Measurements from ENCODE around the gene ACTR8. TPM values are rescaled to one million over a fixed set of nuclear protein-coding genes. Genes with fewer than 3 reads are reported as not detected.

Gene ACTR8
- total RNA-seq, 1 experiment from 2014 or later = 37.1 TPM

GRCh38 chr3:53913401-53913800 is 31.4 kb upstream of the ACTR8 start:
- ChIA-PET CTCF (no interaction called here), POLR2A (no interaction called here)
- Mint-ChIP-seq H3K4me1 (ENCODE audit: insufficient read depth, unreplicated experiment) (no peaks in the 10 kb centered on the region), H3K27ac (ENCODE audit: low read depth, unreplicated experiment) (no peak overlapping the region), H3K9me3 (ENCODE audit: unreplicated experiment) (no peaks in the 10 kb centered on the region), H3K36me3 (ENCODE audit: insufficient read depth, unreplicated experiment) (no peaks in the 10 kb centered on the region), H3K27me3 (ENCODE audit: insufficient read depth, unreplicated experiment) (peaks cover 86% of the 10 kb centered on the region), H3K4me3 (ENCODE audit: unreplicated experiment) (no peak overlapping the region)
- intact Hi-C loops (cut with micrococcal nuclease) = no loop called here
- no peak for DNase-seq (ENCODE audit: unreplicated experiment)
- BruUV-seq (replicated peaks) = no TSS peak
- TF ChIP-seq CTCF (IDR thresholded peaks at IDR 0.05; ENCODE audit: unreplicated experiment) = no peak

- no peak overlapping the region for H3K4me3 Mint-ChIP-seq (ENCODE audit: unreplicated experiment)
- no peak for TF ChIP-seq CTCF (IDR thresholded peaks at IDR 0.05; ENCODE audit: unreplicated experiment)
- POLR2A ChIA-PET = interaction anchor here (0.6 kb wide), 1 partner anchor 17 kb away, joined by 4 read pairs; no protein-coding TSS in a partner anchor
- CTCF ChIA-PET = no interaction called here
- no peak for DNase-seq (ENCODE audit: unreplicated experiment)
- H3K9me3 Mint-ChIP-seq (ENCODE audit: unreplicated experiment) = peaks cover 8% of the 10 kb centered on the region
- H3K27me3 Mint-ChIP-seq (ENCODE audit: insufficient read depth, unreplicated experiment) = peaks cover 37% of the 10 kb centered on the region
- no TSS peak for BruUV-seq (replicated peaks)
- H3K27ac Mint-ChIP-seq (ENCODE audit: low read depth, unreplicated experiment) = no peak overlapping the region
- H3K4me1 Mint-ChIP-seq (ENCODE audit: insufficient read depth, unreplicated experiment) = no peaks in the 10 kb centered on the region
- intact Hi-C loops (cut with micrococcal nuclease) = no loop called here
- no peaks in the 10 kb centered on the region for H3K36me3 Mint-ChIP-seq (ENCODE audit: insufficient read depth, unreplicated experiment)
These were observed 20.8 kb upstream of the ACTR8 start for GRCh38 chr3:53902711-53903110.

- intact Hi-C loops (cut with micrococcal nuclease) = no loop called here
- no peak for TF ChIP-seq CTCF (IDR thresholded peaks at IDR 0.05; ENCODE audit: unreplicated experiment)
- BruUV-seq (replicated peaks) = no TSS peak
- no peaks in the 10 kb centered on the region for H3K36me3 Mint-ChIP-seq (ENCODE audit: insufficient read depth, unreplicated experiment)
- CTCF ChIA-PET = no interaction called here
- H3K27ac Mint-ChIP-seq (ENCODE audit: low read depth, unreplicated experiment) = no peak overlapping the region
- no peaks in the 10 kb centered on the region for H3K4me1 Mint-ChIP-seq (ENCODE audit: insufficient read depth, unreplicated experiment)
- H3K27me3 Mint-ChIP-seq (ENCODE audit: insufficient read depth, unreplicated experiment) = peaks cover 37% of the 10 kb centered on the region
- peaks cover 8% of the 10 kb centered on the region for H3K9me3 Mint-ChIP-seq (ENCODE audit: unreplicated experiment)
- DNase-seq (ENCODE audit: unreplicated experiment) = no peak
- H3K4me3 Mint-ChIP-seq (ENCODE audit: unreplicated experiment) = no peak overlapping the region
- POLR2A ChIA-PET = interaction anchor here (0.6 kb wide), 2 partner anchors 18 to 249 kb away, joined by 3 to 4 read pairs; no protein-coding TSS in a partner anchor
These were observed 20.1 kb upstream of the ACTR8 start for GRCh38 chr3:53902067-53902466.

- H3K27me3 Mint-ChIP-seq (ENCODE audit: insufficient read depth, unreplicated experiment) = peaks cover 37% of the 10 kb centered on the region
- peaks cover 1% of the 10 kb centered on the region for H3K9me3 Mint-ChIP-seq (ENCODE audit: unreplicated experiment)
- intact Hi-C loops (cut with micrococcal nuclease) = no loop called here
- H3K4me1 Mint-ChIP-seq (ENCODE audit: insufficient read depth, unreplicated experiment) = no peaks in the 10 kb centered on the region
- no peak for TF ChIP-seq CTCF (IDR thresholded peaks at IDR 0.05; ENCODE audit: unreplicated experiment)
- ChIA-PET POLR2A (interaction anchor here (0.8 to 1.2 kb wide), 2 partner anchors 9 kb away, joined by 3 to 4 read pairs; partner anchors contain the start of gene SELENOK), CTCF (interaction anchor here (0.8 kb wide), 1 partner anchor 38 kb away, joined by 3 read pairs; no protein-coding TSS in a partner anchor)
- BruUV-seq (replicated peaks) = no TSS peak
- no peak overlapping the region for H3K4me3 Mint-ChIP-seq (ENCODE audit: unreplicated experiment)
- no peak overlapping the region for H3K27ac Mint-ChIP-seq (ENCODE audit: low read depth, unreplicated experiment)
- no peaks in the 10 kb centered on the region for H3K36me3 Mint-ChIP-seq (ENCODE audit: insufficient read depth, unreplicated experiment)
- no peak for DNase-seq (ENCODE audit: unreplicated experiment)
These were observed 18.8 kb upstream of the ACTR8 start for GRCh38 chr3:53900666-53901331.
